ENCODE measurements around the gene CDK5RAP2.
"Not testable (repeated sequence)": the region's sequence is repeated elsewhere in the genome, so short reads cannot be mapped to it uniquely, and the experiment has no call there.

The CDK5RAP2 gene

GRCh38 chr9:120587328-120587727 is 7.4 kb upstream of the CDK5RAP2 start:
- DNase-seq (ENCODE audit: low spot score), result peak; percentile 27

DNA sequence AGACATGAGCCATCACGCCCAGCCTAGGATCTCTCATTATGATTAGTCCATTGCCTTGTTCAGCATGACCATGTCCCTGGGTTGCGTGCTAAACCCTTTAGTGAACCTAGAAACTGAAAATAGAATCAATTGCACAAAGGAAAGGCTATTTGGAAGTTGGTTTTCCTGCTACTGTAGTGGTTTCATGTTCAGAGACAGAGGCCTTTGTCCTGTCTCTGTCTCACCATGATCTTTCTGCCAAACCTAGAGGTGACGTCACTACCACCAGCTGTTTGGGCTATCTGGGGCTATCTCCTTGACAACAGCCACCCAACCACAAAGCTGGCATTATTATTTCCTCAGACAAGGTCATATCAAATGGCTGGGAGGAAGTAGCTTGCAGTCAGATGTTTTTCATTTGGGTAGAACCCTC is 4.0 kb upstream of the CDK5RAP2 start:
- DNase-seq (ENCODE audit: low spot score), result peak; percentile 97

- peak; percentile 26 for DNase-seq (ENCODE audit: low spot score)
Observed at GRCh38 chr9:120579139-120580050, 572 bp downstream of the CDK5RAP2 start.

GRCh38 chr9:120574473-120574872 is 5.5 kb downstream of the CDK5RAP2 start:
- DNase-seq (ENCODE audit: low spot score), result no peak

- no peak for DNase-seq (ENCODE audit: low spot score)
Observed at GRCh38 chr9:120572472-120572871, 7.5 kb downstream of the CDK5RAP2 start.

DNA sequence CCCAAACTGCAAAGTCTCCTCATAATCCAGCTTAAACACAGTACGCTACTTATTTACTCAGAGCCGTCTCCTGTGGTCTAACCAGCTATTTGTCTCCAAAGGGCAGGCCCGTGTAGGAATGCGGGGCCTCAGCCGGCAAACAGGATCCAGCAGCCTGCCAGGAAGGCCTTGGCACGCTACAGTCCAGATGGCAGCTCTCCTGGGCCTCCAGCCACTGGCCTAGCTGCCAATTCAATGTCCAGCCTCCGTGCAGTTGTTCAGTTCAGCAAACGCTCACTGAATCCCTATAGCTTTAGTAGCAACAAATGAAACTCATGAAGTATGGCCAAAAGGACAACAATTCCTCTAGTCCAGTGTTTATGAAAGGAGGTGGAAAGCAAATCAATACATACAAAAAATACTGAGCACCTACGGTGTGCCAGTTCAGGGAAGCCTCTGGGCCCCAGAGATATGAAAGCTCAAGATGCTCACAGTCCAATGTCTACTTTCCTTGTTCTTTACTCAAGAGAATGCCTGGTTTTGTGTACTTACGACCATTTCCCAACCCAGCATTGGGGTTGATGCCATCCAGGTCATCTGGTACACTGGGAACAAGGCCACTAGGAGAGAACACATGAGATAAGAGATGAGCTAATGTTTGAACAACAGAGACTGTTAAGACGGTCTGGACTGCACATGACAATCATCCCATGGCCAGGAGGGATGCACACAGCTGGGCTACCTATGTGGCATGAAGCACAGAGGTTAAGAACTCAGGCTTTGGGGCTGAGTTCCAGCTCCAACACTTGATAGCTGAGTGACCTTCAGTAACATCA is 8.3 kb downstream of the CDK5RAP2 start:
- no peak for DNase-seq (ENCODE audit: low spot score)

DNA sequence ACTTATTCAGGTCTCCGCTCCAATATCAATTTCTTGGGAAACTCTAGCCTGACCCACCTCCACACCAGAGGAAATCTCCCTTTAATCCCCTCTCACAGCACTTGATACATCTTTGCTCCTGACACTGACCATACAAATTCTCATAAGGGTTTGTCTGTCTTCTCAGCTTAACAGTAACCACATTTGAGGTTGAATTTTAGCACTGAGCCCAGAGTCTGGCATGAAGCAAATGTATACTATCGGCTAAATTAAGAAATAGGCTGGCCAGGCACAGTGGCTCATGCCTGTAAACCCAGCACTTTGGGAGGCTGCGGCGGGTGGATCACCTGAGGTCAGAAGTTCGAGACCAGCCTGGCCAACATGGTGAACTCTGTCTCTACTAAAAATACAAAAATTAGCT is 9.7 kb downstream of the CDK5RAP2 start:
- DNase-seq (ENCODE audit: low spot score), result no peak

DNA sequence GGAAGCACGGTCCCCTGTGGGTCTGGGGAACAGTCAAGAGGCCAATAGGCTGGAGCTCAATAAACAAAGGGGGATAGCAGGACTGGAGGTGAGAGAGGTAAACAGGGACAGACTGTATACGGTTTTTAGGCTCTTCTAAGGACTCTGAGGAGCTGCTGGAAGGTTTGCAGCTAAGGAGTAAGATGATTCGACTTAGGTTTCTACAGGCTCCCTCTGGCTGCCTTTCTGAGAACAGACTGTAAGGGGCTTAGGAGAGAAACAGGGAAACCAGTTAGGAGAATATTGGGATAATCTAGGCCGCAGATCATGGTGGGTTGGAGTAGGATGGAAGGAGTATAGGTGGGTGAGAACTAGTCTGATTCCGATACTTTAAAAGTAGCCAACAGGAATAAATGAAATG is 10.4 kb downstream of the CDK5RAP2 start:
- no peak for DNase-seq (ENCODE audit: low spot score)

- no peak for DNase-seq (ENCODE audit: low spot score)
Observed at GRCh38 chr9:120568816-120569215, 11.2 kb downstream of the CDK5RAP2 start.

GRCh38 chr9:120567874-120568273 is 12.1 kb downstream of the CDK5RAP2 start:
- DNase-seq (ENCODE audit: low spot score), result no peak

DNA sequence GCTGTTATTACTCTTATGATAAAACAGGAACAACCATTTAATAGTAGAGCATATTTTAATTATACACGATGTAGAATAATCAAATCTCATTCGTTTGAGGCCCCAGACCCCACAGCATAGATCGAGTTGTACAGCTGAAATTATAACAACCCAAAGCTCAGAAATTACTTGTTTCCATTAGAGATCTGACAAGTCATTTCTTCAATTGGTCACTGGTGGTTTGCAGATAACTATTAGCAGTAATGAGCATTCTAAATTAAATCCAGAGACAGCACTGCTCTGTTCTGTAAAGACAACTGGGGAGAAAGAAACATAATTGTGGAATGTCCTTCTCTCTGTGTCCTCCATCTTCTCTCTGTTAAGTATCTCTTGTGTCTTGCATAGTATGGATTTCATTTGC is 12.9 kb downstream of the CDK5RAP2 start:
- no peak for DNase-seq (ENCODE audit: low spot score)

- DNase-seq (ENCODE audit: low spot score), result no peak
Observed at GRCh38 chr9:120564589-120564988, 15.4 kb downstream of the CDK5RAP2 start.

- no peak for DNase-seq (ENCODE audit: low spot score)
Observed at GRCh38 chr9:120562861-120563443, 17.0 kb downstream of the CDK5RAP2 start.

- no peak for DNase-seq (ENCODE audit: low spot score)
Observed at GRCh38 chr9:120561709-120562108, 18.3 kb downstream of the CDK5RAP2 start.

DNA sequence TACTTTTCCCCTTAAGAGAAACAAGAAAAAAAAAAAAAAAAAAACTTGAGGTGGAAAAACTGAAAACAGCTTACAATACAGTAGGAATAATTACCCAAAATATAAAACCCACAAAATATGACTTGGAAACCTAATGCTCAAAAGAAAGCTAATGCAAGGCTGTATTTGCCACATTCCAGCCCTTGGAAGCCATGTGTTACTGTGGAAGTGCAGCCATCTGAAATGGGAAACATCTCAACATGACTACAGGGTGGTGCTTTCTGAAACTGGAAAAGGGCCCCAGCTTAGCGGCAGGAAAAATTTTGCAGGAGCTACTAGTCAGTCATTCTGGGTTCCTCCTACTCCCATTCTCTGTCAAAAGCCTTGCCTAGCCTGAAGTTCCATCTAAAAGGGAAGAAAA is 20.4 kb downstream of the CDK5RAP2 start:
- DNase-seq (ENCODE audit: low spot score), result no peak

- DNase-seq (ENCODE audit: low spot score), result no peak
Observed at GRCh38 chr9:120558454-120558853, 21.5 kb downstream of the CDK5RAP2 start.

GRCh38 chr9:120557205-120557604 is 22.8 kb downstream of the CDK5RAP2 start:
- no peak for DNase-seq (ENCODE audit: low spot score)

DNA sequence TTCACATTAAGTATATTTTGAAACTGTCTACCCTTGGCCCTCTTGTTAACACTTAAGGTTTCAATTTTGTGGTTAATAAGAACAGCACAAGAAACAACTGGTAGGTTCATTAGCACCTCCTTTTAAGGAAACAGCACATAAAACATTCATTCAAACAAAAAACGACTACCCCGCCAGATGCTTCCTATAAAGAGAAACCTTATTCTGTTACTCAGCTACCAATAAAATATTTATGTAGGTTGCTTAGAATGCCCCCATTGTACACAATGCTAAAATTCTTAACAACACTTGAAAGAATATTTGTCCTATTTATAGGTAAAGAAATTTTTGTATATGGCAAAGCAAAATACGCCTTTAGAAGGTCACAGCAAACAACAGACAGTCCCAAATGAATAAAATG is 23.2 kb downstream of the CDK5RAP2 start:
- no peak for DNase-seq (ENCODE audit: low spot score)

DNA sequence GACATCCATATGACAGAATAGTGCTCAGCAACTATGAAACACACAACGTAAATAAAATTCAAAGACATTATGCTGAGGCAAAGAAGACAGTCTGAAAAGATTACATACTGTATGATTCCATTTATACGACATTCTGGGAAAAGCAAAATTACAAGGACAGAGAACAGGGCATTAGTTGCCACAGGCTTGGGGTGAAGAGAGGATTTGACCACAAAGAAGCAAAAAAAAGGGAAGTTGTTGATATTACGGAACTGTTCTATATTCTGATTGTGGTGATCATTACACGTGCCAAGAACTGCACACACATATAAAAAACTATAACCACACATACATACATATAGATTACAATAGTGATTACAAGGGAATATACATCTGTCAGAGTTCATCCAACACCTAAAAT is 24.1 kb downstream of the CDK5RAP2 start:
- peak; percentile 48 for DNase-seq (ENCODE audit: low spot score)

GRCh38 chr9:120552210-120552704 is 27.7 kb downstream of the CDK5RAP2 start:
- DNase-seq (ENCODE audit: low spot score), result not testable (repeated sequence)

- DNase-seq (ENCODE audit: low spot score), result no peak
Observed at GRCh38 chr9:120545701-120546550, 34.0 kb downstream of the CDK5RAP2 start.

- no peak for DNase-seq (ENCODE audit: low spot score)
Observed at GRCh38 chr9:120544441-120544840, 35.5 kb downstream of the CDK5RAP2 start.
